Measurements from ENCODE around the gene TTBK2. TPM values are rescaled to one million over a fixed set of nuclear protein-coding genes. Genes with fewer than 3 reads are reported as not detected.

Gene TTBK2
- polyA plus RNA-seq, 1 of the 3 experiments (the other 2 are of a cell fraction) = 4.5 TPM

- WGBS (ENCODE audit: low lambda C conversion rate) = 96% methylated on average over 8 of the region's 10 CpGs
- Histone ChIP-seq H3K27me3 (ENCODE audit: insufficient read depth) (no peaks in the 10 kb centered on the region), H3K4me1 (ENCODE audit: control insufficient read depth in 1 of 2, insufficient read depth in 2 of 2, low read depth in 1 of 2, low read length in 1 of 2) (peaks cover 0 to 5% of the 10 kb centered on the region in 2 experiments; a peak in 1 of 4 replicates), H3K9me3 (no peaks in the 10 kb centered on the region), H3F3A (replicated peaks; ENCODE audit: insufficient read depth) (peaks cover 4% of the 10 kb centered on the region), H3K9ac (no peak overlapping the region), H2AFZ (ENCODE audit: low read depth) (no peak overlapping the region), H3K4me2 (no peak overlapping the region), H4K20me1 (ENCODE audit: insufficient read depth) (no peaks in the 10 kb centered on the region), H3K36me3 (replicated peaks in 1 of 2; ENCODE audit: control insufficient read depth in 1 of 2, insufficient read depth in 2 of 2, low read length in 1 of 2) (peaks cover 8 to 14% of the 10 kb centered on the region in 2 experiments), H3K4me3 (ENCODE audit: low read depth in 2 of 2, low read length in 1 of 2) (no peak overlapping the region), H3K27ac (ENCODE audit: low read depth in 2 of 2, low read length in 1 of 2) (no peak overlapping the region), H3K79me2 (ENCODE audit: insufficient read depth) (no peaks in the 10 kb centered on the region), H3K9me2 (no peaks in the 10 kb centered on the region)
- DNase-seq = no peak
- CTCF ChIA-PET = interaction anchor here (2.1 to 4.8 kb wide), 3 partner anchors 10 to 232 kb away, joined by 5 to 25 read pairs (median 20); no protein-coding TSS in a partner anchor
- no peak for TF ChIP-seq FOXM1 (IDR thresholded peaks at IDR 0.05; ENCODE audit: low read depth)
- no peak for TF ChIP-seq ZBTB33 (IDR thresholded peaks at IDR 0.05; ENCODE audit: borderline replicate concordance, low read depth)
- no peak for TF ChIP-seq TCF12 (IDR thresholded peaks at IDR 0.05)
- no peak for TF ChIP-seq POLR2AphosphoS5 (IDR thresholded peaks at IDR 0.05; ENCODE audit: low read depth, low read length)
- no peak for TF ChIP-seq YY1 (IDR thresholded peaks at IDR 0.05; ENCODE audit: low read depth)
- no peak for TF ChIP-seq EZH2phosphoT487 (IDR thresholded peaks at IDR 0.05; ENCODE audit: borderline replicate concordance, low read depth)
- no peak for TF ChIP-seq ELF1 (IDR thresholded peaks at IDR 0.05)
- TF ChIP-seq JUND (IDR thresholded peaks at IDR 0.05) = no peak
- TF ChIP-seq MEF2A (IDR thresholded peaks at IDR 0.05; ENCODE audit: borderline replicate concordance, low read depth) = no peak
- TF ChIP-seq RAD21 (IDR thresholded peaks at IDR 0.05; ENCODE audit: low read length) = no peak
- TF ChIP-seq RCOR1 (IDR thresholded peaks at IDR 0.05; ENCODE audit: low read length) = no peak
- TF ChIP-seq IRF3 (IDR thresholded peaks at IDR 0.05; ENCODE audit: low read depth, low read length) = no peak
- POLR2A ChIA-PET = no interaction called here
Measured at GRCh38 chr15:42694398-42694797, 226.2 kb downstream of the TTBK2 start.

GRCh38 chr15:42693942-42694341 lies 226.6 kb downstream of the TTBK2 start:
- ChIA-PET CTCF (interaction anchor here (2.1 to 4.8 kb wide), 3 partner anchors 11 to 233 kb away, joined by 5 to 25 read pairs (median 20); no protein-coding TSS in a partner anchor), POLR2A (no interaction called here)
- Histone ChIP-seq H3K4me1 (ENCODE audit: control insufficient read depth in 1 of 2, insufficient read depth in 2 of 2, low read depth in 1 of 2, low read length in 1 of 2) (peaks cover 0 to 5% of the 10 kb centered on the region in 2 experiments; a peak in 1 of 4 replicates), H3K4me3 (ENCODE audit: low read depth in 2 of 2, low read length in 1 of 2) (no peak overlapping the region), H3F3A (replicated peaks; ENCODE audit: insufficient read depth) (peaks cover 4% of the 10 kb centered on the region), H3K9ac (no peak overlapping the region), H2AFZ (ENCODE audit: low read depth) (no peak overlapping the region), H3K79me2 (ENCODE audit: insufficient read depth) (no peaks in the 10 kb centered on the region), H3K9me2 (no peaks in the 10 kb centered on the region), H4K20me1 (ENCODE audit: insufficient read depth) (no peaks in the 10 kb centered on the region), H3K27ac (ENCODE audit: low read depth in 2 of 2, low read length in 1 of 2) (no peak overlapping the region), H3K36me3 (replicated peaks in 1 of 2; ENCODE audit: control insufficient read depth in 1 of 2, insufficient read depth in 2 of 2, low read length in 1 of 2) (peaks cover 8 to 17% of the 10 kb centered on the region in 2 experiments), H3K27me3 (ENCODE audit: insufficient read depth) (no peaks in the 10 kb centered on the region), H3K9me3 (no peaks in the 10 kb centered on the region), H3K4me2 (no peak overlapping the region)
- no peak for DNase-seq
- TF ChIP-seq NRF1 (IDR thresholded peaks at IDR 0.05; ENCODE audit: low read depth, low read length) = no peak
- no peak for TF ChIP-seq SMC3 (IDR thresholded peaks at IDR 0.05; ENCODE audit: low read depth, low read length)
- no peak for TF ChIP-seq YY1 (IDR thresholded peaks at IDR 0.05; ENCODE audit: low read depth)
- 89% methylated on average over 4 of the region's 6 CpGs for WGBS (ENCODE audit: low lambda C conversion rate)

Measured in SK-N-SH (cell line).